Effector memory CD4-positive, alpha-beta T cell (primary cell): ENCODE results near the gene RBM10.

Source experiments
- DNase-seq, 3 donors: peaks; one replicate each; pipeline ENCODE4 v3.0.0-alpha.2; 2020
- H3K27ac ChIP-seq: 2 replicates; pipeline ENCODE4 v1.7.0; 2013; ENCODE audit warnings: mild to moderate bottlenecking, low read length, moderate library complexity; ENCODE audit not compliant: insufficient read depth, poor library complexity, severe bottlenecking
- H3K27me3 ChIP-seq: replicated peaks from 2 replicates; pipeline ENCODE4 v1.7.0; 2013; ENCODE audit warnings: mild to moderate bottlenecking, low read length; ENCODE audit not compliant: insufficient read depth, control insufficient read depth, poor library complexity, severe bottlenecking
- H3K36me3 ChIP-seq: 2 replicates; pipeline ENCODE4 v1.7.0; 2013; ENCODE audit warnings: mild to moderate bottlenecking, low read length, moderate library complexity; ENCODE audit not compliant: control insufficient read depth, insufficient read depth
- H3K4me1 ChIP-seq: 2 replicates; pipeline ENCODE4 v1.7.0; 2013; ENCODE audit warnings: low read length, mild to moderate bottlenecking; ENCODE audit not compliant: control insufficient read depth, insufficient read depth, poor library complexity, severe bottlenecking
- H3K4me3 ChIP-seq: 2 replicates; pipeline ENCODE4 v1.7.0; 2013; ENCODE audit warnings: low read length, low read depth, mild to moderate bottlenecking; ENCODE audit not compliant: insufficient read depth, poor library complexity, severe bottlenecking
- H3K9me3 ChIP-seq: 2 replicates; pipeline ENCODE4 v1.7.0; 2013; ENCODE audit warnings: mild to moderate bottlenecking, low read length, moderate library complexity; ENCODE audit not compliant: control insufficient read depth

The RBM10 gene

DNA sequence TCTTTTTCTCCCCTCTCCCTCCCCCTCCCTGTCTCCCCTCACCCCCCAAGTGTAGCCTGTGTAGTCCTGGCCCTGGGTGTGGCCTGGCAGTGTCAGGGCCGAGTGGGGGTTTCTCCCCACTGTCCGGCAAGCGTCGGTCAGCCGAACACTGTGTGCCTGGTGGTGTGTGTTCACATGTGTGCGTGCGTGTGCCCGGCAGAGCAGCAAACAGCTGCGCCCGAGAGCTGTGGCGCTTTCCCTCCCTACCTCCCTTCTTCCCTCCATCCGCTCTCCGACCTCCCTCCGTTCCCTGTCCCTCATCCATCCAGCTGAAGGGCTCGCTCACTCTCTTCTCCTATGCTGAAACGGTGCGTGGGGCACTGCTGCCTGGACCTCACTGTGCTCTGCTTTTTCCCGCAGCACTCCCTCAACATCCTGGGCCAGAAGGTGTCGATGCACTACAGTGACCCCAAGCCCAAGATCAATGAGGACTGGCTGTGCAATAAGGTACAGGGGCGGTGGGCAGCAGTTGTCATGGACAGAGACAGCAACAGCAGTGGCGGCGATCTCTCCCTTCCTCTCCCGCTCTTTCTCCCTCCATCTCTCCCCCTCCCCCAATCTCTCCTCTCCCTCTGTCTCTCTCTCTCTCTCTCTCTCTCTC, 31.2 kb downstream of the RBM10 start:
- Histone ChIP-seq H3K9me3 (no peaks in the 10 kb centered on the region), H3K4me3 (no peak overlapping the region)

DNA sequence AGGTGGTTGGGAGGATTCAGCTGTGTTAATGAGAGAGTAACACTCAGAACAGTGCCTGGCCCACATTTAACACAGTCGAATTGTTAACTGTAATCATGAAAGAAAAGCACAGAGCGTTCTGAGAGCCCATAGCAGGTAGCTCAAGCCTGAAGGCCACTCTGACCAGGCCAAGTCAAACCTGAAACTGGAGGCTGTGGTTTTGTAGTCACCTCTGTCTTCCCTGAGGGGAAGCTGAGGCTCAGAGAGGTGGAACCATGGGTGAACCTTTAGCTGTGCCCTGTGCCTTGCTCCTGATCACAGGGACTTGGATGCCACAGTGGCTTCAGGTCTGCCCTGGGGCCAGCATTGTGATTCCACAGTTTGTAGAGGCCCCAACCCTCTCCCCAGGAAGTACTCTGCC, 32.1 kb downstream of the RBM10 start:
- Histone ChIP-seq H3K9me3 (no peaks in the 10 kb centered on the region), H3K27ac (no peak overlapping the region), H3K4me3 (no peak overlapping the region), H3K36me3 (peaks cover 84% of the 10 kb centered on the region), H3K27me3 (no peaks in the 10 kb centered on the region), H3K4me1 (no peaks in the 10 kb centered on the region)
- DNase-seq, result no peak

More for the DNA sequence above, 31.2 kb downstream of the RBM10 start:
- Histone ChIP-seq H3K27me3 (no peaks in the 10 kb centered on the region), H3K36me3 (peaks cover 80% of the 10 kb centered on the region), H3K4me1 (no peaks in the 10 kb centered on the region), H3K27ac (no peak overlapping the region)
- DNase-seq, result no peak

DNA sequence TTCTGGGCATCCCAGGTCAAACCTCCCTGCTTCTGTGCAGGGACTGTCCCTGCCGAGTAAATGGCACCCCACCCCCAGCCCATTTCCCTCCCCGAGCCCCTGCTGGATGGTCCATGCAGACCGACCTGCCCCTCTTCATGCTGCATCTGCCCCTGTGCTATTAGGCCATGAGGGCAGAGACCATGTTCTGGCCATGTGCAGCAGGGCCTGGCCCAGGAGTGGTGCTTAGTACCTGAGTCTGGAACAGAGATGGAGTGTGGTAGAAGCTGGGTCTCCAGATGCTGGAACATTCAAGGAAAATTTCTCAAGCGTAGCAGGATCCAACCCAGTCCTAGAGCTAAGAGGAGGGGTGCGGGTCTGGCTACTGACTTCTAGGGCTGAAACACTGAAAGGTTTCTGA, 33.3 kb downstream of the RBM10 start:
- DNase-seq, result no peak
- Histone ChIP-seq H3K27me3 (no peaks in the 10 kb centered on the region), H3K36me3 (peaks cover 81% of the 10 kb centered on the region), H3K4me1 (no peaks in the 10 kb centered on the region), H3K27ac (no peak overlapping the region), H3K9me3 (no peaks in the 10 kb centered on the region), H3K4me3 (no peak overlapping the region)

DNA sequence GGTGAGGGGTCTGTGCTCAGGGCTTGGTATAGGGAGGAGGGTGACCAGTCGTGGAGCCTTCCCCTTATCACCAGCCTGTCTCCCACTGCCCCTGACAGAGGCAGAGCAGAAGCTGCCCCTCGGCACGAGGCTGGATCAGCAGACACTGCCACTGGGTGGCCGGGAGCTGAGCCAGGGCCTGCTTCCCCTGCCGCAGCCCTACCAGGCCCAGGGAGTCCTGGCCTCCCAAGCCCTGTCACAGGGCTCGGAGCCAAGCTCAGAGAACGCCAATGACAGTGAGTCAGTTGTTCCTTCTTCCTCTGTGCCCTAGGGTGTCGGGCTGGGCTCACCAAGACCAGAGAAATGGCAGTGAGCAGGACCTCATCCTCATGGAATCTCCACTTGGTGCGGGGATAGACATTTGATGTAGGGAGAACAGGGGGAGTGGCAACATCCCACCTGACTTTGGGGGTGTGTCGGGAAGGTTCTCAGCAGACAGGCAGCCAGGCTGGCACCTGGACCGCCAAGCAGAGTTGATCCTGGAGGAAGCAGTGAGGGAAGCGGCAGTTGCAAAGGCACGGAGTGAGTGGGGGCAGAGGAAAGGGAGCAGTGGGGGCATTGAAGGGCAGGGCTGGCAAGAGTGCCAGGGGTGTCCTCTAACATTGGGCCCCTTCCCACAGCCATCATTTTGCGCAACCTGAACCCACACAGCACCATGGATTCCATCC, 34.4 kb downstream of the RBM10 start:
- H3K36me3 ChIP-seq, result peaks cover 71% of the 10 kb centered on the region
- H3K4me1 ChIP-seq, result no peaks in the 10 kb centered on the region
- H3K9me3 ChIP-seq, result no peaks in the 10 kb centered on the region
- H3K27ac ChIP-seq, result no peak overlapping the region
- no peak overlapping the region for H3K4me3 ChIP-seq
- no peaks in the 10 kb centered on the region for H3K27me3 ChIP-seq
- DNase-seq, result no peak

DNA sequence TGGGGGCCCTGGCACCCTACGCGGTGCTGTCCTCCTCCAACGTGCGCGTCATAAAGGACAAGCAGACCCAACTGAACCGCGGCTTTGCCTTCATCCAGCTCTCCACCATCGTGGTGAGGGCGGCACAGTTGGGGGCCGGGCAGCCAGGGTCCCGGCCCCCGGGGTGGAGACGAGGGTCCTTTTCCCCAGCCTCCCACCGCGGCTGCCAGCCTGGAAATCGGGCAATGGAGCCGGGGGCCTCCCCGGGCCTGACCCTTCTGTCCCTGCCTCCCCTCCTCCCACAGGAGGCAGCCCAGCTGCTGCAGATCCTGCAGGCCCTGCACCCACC, 34.9 kb downstream of the RBM10 start:
- H3K36me3 ChIP-seq, result peaks cover 67% of the 10 kb centered on the region

DNA sequence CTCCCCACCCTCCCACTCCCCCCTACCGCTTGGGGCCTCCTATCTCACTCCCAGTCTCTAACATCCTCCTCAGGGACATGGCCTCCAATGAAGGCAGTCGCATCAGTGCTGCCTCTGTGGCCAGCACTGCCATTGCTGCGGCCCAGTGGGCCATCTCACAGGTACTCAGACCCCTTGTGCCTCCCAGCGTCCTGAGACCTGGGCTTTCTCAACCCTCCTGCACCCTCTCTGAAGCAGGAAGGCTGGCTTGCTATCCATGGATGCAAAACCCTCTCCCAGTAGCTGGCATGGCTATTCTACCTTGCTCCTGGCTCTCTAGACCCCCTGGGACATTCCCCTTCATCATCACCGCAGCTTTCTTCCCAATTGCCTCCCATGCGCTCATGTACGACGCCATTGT, 35.3 kb downstream of the RBM10 start:
- Histone ChIP-seq H3K36me3 (peaks cover 62% of the 10 kb centered on the region), H3K4me3 (no peak overlapping the region), H3K27me3 (no peaks in the 10 kb centered on the region), H3K9me3 (no peaks in the 10 kb centered on the region), H3K4me1 (no peaks in the 10 kb centered on the region), H3K27ac (no peak overlapping the region)
- no peak for DNase-seq

More for the DNA sequence above, 34.9 kb downstream of the RBM10 start:
- no peaks in the 10 kb centered on the region for H3K27me3 ChIP-seq
- no peak for DNase-seq
- no peaks in the 10 kb centered on the region for H3K9me3 ChIP-seq
- no peak overlapping the region for H3K27ac ChIP-seq
- H3K4me3 ChIP-seq, result no peak overlapping the region
- H3K4me1 ChIP-seq, result no peaks in the 10 kb centered on the region

DNA sequence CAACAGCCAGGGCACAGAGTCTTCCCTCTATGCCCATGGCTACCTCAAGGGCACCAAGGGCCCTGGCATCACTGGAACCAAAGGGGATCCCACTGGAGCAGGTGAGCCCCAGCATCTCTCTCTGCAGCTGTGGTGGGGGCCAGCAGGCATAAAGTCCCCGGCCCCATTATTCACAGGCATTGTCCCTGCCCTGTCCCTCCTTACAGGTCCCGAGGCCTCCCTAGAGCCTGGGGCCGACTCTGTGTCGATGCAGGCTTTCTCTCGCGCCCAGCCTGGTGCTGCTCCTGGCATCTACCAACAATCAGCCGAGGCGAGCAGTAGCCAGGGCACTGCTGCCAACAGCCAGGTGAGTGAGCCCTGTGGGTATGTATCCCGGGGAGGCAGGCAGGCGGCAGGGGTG, 36.3 kb downstream of the RBM10 start:
- Histone ChIP-seq H3K9me3 (no peaks in the 10 kb centered on the region), H3K36me3 (peaks cover 54% of the 10 kb centered on the region), H3K27me3 (no peaks in the 10 kb centered on the region), H3K4me3 (no peak overlapping the region), H3K4me1 (no peaks in the 10 kb centered on the region), H3K27ac (no peak overlapping the region)
- no peak for DNase-seq

DNA sequence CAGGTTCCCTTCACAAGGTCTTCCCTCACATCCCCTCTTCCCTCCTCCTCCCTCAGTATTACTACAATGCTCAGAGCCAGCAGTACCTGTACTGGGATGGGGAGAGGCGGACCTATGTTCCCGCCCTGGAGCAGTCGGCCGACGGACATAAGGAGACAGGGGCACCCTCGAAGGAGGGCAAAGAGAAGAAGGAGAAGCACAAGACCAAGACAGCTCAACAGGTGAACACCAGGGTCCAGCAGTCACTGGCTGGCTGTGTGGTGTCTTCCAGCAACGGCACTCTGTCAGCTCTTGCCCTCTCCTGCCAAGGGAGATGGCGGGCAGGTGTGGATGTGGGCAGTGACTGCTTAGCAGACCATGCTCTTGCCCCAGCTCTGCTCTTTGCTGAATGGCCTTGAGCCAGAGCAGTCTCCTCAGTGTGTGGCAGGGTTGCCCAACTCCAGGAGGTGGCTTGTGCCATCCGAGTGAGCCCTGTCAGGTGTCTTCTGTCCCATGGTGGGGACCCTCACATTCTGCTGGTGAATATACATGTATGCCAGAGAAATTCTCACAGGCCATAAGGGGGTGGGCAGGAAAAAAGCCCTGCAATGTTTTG, 37.2 kb downstream of the RBM10 start:
- Histone ChIP-seq H3K36me3 (peaks cover 47% of the 10 kb centered on the region), H3K4me1 (no peaks in the 10 kb centered on the region), H3K4me3 (no peak overlapping the region), H3K27me3 (no peaks in the 10 kb centered on the region), H3K9me3 (no peaks in the 10 kb centered on the region), H3K27ac (no peak overlapping the region)
- DNase-seq, result no peak

DNA sequence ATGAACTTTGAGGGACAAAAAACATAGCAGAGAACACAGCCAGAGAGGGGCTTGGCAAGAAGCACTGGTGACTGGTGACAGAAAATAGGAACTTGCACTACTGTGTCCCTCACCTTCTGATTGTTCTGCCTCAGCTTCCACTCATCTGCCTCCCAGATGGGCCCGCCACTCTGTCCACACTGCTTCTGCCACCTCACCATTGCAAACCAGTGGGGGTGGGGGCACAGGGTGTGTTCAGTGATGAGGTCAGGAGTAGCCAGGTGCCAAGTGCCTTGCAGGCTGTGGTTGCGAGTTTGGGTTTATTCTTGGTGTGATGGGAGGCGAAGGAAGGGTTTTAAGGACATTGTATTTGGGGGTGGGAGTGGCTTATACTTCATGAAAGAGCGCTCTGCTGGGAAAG, 39.5 kb downstream of the RBM10 start:
- Histone ChIP-seq H3K4me3 (no peak overlapping the region), H3K27me3 (no peaks in the 10 kb centered on the region), H3K36me3 (peaks cover 30% of the 10 kb centered on the region), H3K4me1 (no peaks in the 10 kb centered on the region), H3K27ac (no peak overlapping the region), H3K9me3 (no peaks in the 10 kb centered on the region)
- DNase-seq, result no peak

DNA sequence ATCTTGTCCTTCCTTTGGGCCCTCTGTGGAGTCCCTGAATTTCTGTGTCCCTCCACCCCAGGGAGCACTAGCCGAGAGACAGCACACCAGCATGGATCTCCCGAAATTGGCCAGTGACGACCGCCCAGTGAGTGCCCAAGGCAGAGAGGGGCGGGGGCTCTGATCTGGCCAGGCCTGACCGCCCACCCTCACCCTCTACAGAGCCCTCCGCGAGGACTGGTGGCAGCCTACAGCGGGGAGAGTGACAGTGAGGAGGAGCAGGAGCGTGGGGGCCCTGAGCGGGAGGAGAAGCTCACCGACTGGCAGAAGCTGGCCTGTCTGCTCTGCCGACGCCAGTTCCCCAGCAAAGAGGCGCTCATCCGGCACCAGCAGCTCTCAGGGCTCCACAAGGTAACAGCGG, 40.2 kb downstream of the RBM10 start:
- no peak for DNase-seq
- no peaks in the 10 kb centered on the region for H3K4me1 ChIP-seq
- H3K9me3 ChIP-seq, result no peaks in the 10 kb centered on the region
- no peak overlapping the region for H3K27ac ChIP-seq
- no peaks in the 10 kb centered on the region for H3K27me3 ChIP-seq
- H3K36me3 ChIP-seq, result peaks cover 25% of the 10 kb centered on the region
- no peak overlapping the region for H3K4me3 ChIP-seq
